HG03159 (cell line): ENCODE results near the gene IGIP.

ENCODE experiments used
- ATAC-seq: cut with Tn5 transposase; IDR thresholded peaks from one replicate; pipeline ENCODE4 v1.9.1; 2021; ENCODE audit warnings: mild to moderate bottlenecking, moderate library complexity; ENCODE audit not compliant: unreplicated experiment

Gene IGIP

DNA sequence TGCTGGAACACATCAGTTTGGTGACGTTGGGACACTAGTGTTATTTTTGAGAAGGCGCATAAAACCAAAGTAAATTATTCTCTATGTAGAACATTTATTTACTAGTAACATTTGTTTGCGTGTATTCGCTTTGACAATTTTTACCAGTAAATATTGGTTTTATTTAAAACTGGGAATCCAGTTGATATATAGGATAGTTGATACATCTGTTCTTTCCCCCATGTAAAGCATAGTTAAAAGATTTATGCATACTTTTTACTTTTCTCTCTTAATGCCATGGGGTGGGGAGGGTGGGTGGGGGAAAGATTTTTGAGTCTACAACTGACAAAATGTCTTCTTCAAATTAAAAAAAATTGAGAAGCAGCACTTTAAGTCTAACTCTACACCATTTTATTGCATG is at the start of gene IGIP:
Gene IGIP, plus strand, starts transcription at position 301 of the 400 bp plus-strand sequence. CDS start 2,540 bp downstream, outside the sequence.
- no peak for ATAC-seq

DNA sequence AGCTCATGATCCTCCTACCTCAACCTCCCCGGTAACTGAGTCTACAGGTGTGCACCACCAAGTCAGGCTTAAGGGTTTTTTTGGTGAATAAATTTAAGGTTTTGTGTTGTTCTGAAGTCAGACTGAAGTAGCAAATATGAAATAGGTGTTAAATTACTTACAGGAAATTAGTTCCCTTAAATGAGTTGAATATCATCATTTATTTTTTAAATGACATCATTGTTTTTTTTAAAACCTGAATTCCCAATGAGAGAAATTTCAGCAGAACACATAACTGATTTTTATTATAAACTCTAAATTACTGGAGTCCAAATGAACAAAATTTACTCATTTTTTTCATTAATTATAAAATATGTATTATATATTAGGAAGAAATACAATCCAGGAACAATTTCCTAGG is 49.6 kb upstream of the IGIP start:
- no peak for ATAC-seq

DNA sequence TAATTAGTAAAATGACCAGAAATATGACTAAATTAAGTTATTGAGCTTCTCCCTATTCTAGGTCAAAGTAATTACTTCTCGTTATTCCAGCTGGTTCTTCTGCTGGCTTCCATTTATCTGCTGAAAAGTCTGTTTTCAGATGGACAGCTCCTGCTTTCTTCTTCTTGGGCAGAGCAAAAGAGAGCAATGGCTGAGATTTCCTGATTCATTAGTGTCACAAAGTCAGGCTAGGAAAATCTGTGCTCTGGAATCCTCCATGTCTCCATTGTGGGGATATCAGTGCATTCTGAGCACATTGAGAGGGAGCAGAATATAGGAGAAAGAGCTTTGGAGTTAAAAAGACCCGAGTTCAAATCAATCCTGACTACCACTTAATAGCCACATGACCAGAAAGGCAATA is 48.9 kb upstream of the IGIP start:
- no peak for ATAC-seq

DNA sequence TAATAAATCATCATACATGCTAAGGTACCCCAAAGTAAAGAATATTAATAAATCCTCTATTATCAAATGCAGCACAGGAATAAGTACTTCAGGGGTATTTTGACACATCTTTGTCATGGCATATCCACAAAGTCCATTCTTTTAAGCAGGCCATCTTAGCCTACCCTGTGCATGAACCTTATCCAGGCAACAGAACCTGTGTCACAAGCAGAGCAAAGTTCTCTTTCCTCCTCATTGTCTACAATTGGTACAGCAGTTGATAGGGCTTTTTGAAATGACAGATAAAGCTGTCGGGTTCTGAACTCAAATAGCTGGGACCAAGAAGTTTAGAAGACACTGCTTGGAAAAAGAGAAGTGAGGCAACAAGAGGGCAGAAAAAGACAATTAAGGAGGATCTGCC is 42.6 kb upstream of the IGIP start:
- ATAC-seq, result no peak

DNA sequence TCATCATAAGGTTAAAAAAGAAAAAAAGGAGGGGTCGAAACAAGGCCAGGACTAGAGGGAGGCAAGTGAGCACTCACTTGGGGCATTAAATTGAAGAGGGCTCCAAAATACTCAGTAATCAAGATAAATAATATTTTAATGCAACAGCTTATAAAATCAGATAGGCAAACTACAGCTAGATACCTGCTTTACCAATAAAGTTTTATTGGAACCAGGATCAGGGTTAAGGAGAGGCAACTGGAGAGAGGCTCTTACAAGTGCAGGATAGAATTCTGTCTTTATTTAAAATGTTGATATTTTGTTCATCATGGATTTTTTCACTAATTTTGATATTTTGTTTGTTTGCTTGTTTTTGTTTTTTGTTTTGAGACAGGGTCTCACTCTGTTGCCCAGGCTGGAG is 42.1 kb upstream of the IGIP start:
- ATAC-seq, result no peak

DNA sequence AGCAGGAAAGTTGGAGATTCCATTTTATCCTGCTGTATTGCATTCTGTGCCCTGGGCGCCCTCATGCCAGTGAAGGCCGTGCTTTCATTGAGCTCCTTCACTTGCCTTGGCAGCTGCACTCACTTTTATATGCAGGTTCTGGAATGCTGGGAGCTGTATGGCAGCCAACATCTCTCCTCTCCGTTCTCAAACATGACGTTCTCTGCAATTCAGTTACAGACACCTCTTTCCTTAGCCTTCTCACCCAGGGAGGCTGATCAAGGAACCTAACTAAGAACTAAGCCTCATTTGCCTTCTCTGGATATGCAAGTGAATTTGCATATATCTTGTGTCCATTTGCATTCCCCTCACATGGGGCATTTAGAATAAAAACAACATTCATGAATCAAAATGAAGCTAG is 41.2 kb upstream of the IGIP start:
- ATAC-seq, result no peak

DNA sequence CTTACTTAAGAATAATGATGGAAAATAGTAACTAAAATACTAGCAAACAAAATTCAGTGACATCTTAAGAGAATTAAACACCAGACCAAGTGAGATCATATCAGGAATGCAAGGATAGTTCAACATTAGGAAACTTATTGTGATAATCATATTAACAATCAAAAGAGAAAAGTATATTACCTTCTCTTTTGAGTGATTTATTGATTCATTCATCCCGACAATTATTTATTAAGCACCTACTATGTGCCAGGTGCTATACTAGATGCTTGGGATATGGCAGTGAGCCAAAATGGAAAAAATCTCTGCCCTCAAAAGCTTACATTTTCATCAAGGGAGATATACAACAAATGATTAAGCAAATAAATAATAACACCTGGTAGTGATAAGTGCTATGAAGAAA is 35.5 kb upstream of the IGIP start:
- no peak for ATAC-seq

DNA sequence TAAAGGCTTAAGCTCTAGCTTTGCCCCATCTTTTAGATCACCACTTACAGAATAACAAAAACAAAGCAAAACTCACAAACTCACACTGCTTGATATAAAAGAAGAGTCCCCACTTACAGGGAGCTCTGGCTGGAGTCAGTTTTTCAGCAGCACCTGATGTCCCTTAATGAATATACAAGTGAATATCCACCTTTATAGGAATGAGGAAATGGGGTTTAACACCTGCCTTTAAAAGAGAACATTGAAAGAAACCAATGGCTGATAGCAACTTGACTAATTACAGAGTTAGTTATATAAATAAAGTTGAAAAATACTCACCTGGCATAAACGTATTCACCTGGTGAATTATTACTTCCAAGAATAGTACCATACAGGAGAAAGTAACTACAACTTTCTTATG is 32.6 kb upstream of the IGIP start:
- ATAC-seq, result no peak

DNA sequence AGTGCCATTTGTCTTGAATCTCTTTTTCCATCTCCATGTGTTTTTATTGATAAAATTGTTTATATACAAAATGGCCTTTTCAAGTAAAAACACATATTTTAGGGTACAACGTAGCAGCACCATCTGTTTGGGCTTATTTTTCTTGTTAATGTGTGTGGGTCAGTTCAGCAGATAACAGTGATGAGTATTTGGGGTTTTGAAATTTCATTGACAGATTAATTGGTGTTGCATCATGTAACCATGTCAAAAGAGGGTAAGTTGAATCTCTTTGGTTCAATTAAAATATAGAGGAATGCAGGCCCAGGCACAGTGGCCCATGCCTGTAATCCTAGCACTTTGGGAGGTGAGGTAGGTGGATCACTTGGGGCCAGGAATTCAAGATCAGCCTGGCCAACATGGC is 31.9 kb upstream of the IGIP start:
- ATAC-seq, result no peak

DNA sequence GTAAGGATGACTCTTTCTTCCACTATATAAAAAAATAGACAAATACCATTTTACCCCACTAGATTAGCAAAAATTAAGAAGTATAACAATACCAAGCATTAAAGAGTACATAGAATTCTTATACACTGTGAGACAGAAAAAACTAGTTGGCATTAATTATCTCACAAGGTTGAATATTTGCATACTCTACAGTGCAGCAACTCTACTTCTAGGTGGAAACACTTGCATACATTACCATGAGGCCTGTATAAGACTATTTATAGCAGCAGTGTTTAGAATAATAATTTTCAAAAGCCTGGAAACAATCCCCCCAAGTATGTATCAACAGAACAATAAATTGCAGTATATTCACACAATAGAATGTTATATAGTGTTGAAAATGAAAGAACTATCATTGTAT is 30.8 kb upstream of the IGIP start:
- ATAC-seq, result no peak

DNA sequence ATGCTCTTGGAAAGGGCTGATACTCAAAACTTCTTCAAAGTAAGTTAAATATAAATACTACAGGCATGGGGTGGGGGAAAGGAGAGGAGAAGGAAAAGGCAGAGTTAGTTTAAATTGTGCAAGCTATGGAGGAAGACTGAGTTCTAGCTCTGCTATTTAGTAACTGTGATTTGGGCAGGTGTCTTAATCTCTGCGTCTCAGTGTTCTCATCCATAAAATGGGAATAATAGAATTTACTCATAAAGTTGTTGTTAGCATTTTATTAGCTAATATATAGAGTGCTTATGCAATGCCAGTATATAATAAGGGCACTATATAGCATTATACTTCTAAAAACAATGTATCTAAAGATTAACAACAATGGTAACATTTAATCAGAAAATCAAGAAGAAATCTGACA is 24.6 kb upstream of the IGIP start:
- ATAC-seq, result no peak

DNA sequence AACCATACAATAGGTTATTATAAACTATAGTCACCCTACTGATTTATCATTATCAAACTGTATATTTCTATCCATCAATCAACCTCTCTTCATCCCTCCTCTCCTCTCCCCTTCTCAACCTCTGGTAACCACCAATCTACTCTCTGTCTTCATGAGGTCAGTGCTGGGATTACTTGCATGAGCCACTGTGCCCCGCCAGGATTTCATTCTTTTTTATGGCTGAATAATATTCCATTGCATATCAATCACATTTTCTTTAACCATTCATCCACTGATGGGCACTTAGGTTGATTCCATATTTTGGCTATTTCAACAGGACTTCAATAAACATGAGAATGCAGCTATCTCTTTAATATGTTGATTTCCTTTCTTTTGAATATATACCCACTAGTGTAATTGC is 22.6 kb upstream of the IGIP start:
- ATAC-seq, result no peak

DNA sequence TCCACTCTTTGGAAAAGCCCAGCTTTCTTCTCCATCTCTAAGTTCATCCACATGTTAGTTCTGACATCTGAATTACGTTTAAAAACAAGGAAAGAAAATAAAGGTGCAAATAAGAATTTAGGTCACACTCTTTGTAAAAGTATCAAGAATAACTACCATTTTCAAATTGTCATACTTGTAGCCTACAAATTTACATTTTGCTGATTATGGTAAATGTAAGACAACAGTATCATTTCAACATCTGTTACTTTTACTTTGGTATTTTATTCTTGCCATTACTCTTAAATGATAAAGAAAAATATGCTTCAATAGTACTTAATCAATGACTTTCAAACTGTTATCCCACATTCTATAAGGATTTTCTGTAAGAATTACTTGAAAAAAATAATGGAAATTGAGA is 21.6 kb upstream of the IGIP start:
- no peak for ATAC-seq

DNA sequence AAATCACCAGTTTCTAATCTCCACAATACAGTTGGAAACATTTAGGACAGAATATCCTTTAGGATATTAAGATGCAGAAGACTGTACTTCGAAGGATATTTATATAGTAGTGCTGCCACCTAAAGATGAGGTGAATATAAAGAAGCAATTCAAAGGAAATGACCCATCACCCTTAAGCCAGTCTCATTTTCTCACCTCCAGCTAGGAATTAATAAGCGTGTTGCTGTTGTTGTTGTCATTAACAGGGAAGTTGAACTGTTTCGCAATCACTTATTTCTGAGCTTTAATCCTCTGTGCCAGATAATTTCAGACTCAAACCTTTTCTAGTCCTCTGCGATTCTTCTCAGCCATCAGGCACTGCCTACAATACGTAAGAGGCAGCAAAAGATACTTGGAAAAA is 19.6 kb upstream of the IGIP start:
- no peak for ATAC-seq

DNA sequence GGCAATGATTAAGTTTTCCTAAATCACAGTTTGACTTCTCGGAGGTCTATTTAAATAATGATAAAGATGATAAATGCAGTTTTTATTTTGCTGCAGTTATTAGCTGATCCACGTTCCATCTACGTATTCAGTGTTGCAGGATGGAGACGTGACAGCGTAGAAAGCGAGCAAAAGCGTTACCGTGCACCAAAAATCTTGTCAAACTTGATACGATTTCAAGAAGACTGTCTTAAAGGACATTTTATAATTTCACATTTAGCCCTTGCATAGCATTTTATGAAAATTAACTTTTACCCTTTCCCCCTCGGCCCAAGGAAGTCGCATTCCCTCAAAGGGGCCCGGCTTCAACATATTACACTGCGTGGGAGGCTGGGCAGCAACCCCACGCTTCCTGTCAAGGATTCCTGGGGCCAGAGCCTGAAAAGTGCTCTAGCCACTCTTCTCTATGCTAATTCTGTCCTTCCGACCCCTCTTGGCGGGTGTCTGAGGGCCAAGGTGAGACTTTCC is 18.9 kb upstream of the IGIP start:
- ATAC-seq, result no peak

DNA sequence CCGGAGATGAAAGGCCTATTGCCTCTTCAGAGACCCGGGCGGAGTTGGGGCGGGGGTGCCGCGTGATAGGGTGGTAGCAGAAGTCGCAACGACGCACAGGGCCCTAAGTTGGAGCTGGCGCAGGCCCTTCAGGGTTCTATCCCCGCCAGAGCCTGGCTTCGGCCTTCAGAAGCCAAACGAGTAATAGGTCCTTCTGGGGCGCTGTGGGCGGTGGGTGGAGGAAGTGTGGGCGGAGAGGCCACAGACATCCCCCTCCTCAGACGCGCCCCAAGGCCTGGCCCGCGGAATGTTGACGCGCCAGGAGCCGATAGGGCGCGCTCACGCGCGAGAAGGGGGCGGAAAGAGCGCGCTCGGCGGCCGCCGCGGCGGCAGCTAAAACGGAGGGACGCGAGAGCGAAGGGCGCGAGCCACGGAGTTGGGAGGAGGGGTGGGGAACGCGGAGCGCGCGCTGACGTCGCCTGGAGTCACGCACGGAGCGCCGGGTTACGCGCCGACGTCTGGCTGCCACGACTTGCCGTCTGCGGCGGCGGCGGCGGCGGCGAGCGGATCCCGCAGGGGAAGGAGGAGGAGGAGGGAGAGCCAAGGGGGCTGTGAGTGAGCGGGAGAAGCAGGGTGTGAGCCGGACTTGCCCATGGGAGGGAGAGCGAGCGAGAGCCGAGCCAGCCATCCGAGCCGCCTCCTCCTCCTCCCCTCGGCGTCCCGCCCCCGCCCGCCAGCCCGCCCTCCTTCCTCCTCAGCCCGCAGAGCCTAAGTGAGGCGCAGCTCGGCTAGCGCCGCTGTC is 18.2 kb upstream of the IGIP start:
- ATAC-seq, result peak; percentile 90

DNA sequence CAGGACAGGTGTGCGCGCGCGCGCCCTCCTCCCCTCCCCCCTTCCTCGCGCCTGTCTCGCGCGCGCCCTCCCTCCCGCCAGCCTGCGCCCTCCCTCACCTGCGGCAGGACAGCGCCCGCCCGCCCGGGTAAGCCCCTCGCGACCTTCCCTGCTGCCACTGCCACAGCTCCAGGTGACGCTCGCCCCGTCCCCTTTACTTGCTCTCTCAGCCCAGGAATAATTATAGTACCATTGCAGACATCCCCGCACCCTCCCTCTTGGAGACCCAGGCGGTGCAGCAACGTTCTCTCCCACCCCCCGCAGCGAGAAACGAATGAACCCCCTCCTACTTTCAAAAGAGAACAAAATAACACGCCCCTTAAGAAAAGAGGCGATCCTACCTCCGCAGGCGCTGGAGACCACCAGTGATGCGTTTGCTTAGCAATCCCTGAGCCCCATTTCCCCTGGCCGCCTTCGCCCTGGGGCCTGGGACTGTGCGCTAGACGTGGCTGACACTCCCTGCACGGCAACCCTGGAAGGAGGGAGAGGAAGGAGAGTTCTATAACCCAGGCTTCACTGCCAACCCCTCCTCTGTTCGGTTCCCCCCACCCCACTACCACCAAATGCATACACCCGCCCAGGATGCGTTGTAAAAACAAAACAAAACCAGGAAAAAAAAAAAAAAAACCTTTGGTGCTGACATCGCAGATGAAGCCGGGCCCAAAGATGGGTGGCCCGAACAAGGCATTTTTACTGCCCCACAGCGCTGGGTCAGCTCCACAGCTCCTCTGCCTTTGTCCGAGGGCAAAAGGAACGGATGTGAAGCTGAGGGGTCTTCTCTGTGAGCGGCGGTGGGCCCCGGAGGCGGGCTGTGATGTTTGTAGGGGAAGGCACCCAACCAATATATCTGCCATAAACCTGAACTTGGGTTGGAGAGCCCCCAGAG is 17.4 kb upstream of the IGIP start:
- ATAC-seq, result no peak

DNA sequence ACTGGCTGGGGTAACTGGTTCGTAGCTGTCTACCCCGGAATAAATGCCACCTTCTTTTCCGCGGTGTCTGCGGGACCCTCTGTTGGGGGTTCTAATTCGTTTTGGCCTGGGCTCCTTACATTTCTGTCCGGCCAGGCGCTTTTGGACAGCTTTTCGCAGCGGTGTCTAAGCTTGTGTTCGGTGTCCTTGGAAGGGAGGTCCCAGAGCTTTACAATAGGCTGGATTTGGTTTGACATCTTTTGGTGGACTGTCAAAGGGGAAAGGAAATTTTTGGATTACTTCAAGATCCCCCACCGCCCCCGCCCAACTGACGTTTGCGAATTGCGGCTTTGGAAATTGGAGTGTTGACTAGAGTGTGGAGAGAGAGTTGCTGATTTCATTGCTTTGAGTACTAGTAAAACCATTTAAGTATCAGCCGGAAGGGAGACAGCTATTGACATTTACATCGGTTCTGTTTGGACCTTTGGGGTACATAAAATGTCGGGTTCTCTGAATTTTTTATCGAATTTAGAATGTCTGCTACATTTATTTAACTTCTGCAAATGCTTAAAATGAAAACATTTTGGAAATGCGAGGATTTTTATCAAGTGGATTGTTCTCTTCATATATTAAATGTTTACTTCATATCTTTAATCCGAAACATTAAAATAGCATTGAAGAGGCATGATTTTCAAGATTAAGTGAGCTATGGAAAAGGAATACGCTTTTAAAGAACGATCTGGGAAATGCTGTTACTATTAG is 16.5 kb upstream of the IGIP start:
- no peak for ATAC-seq

DNA sequence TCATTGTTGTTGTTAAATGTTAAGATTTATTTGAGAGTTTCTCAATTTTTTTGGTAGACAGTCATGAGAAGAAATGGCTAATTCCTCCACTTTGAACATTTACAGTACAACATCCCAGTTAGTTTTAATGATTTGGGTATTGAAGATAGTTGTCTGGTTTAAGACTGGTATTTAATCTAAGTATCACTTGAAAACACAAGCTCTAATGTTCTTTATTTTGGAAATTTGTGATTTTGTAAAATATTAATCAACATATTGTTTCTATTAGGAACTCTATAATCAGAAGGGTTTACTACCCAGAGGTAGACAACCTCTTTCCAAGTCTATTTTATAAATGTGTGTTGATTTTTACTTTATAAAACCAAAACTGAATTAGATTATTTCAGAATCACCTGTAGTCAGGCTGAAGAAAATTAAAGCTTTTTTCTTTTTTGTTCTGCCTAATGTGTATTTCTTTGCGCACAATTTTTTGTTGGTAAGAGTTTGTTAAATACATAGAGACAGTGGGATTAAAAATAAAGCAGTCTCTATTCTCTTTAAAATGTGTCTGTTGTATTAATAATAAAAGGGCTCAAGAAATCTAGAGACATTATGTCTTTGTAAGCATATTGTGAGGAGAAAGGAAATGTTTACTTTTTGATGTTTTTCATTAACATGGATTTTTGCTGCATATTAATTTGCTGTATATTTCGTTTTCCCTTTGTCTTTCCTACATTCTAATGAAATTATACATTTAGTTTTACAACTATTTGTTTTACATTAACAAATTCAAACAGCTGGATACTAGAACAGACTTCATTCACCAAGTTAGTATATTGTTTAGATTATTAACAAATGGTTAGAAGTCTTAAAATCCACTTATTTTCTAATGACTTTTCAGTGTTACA is 15.7 kb upstream of the IGIP start:
- ATAC-seq, result no peak

DNA sequence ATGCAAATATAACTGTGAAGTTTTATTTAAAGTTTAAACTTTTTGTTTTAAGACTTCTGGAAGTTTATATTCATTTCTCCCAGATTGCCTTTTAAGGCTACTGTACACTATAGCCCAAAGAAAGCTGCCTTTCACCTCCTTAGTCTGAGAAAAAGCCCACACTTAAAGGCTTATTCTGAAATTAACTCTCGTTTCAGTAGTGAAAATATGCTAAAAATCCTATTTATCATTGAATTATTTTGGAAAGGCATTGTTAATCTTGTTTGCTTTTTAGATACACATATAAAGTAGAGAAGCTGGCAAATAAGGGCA is 15.1 kb upstream of the IGIP start:
- no peak for ATAC-seq
